OCI-LY1 (cell line): ENCODE measurements around the gene DCDC1.
A peak's percentile ranks its signal among the peaks of the same experiment; 100 is the strongest.

ENCODE experiments used
- CTCF ChIP-seq: fragments of 200-600 bp; sonication (generic), shearing (Covaris generic); IDR thresholded peaks from 2 replicates; pipeline ENCODE4 v1.5.1; 2017; ENCODE audit warnings: mild to moderate bottlenecking, antibody characterized with exemption, low read length, moderate library complexity, mixed read lengths
- EZH2 ChIP-seq: fragments of 200-600 bp; sonication (generic), shearing (Covaris generic); IDR thresholded peaks from 2 replicates; pipeline ENCODE4 v1.8.0; 2017; ENCODE audit warnings: borderline replicate concordance, mixed run types, mild to moderate bottlenecking, antibody characterized with exemption, low read length, moderate library complexity, mixed read lengths

DNA sequence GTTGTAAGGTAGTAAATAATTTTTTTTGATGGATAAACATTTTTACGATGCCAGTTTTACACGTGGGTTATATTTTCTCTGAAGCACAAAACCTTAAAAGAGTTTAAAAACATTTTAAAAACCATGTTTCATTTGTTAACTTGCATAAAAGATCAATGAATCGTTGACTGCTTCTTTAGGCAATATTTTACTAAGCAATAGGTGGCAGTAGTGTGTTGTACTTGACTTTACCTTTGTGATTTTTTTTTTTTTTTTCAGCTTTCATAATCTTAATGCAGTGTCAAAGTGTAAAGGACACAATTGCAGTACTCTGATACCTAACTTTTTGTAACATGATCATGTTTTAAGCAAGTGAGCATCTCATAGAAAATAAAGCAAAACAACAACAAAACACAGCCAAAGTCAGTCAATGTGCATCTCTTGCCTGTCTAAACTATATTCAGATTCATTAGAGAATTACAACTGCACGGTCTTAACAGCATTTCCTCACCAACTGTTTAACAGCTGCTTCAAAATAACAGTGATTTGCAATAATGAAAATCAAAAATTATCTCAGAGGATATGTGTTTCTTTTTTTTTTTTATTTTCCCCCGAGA, 27.8 kb upstream of the DCDC1 start:
- peak; percentile 77 for TF ChIP-seq CTCF
- TF ChIP-seq EZH2 = no peak
